Keratinocyte (primary cell): ENCODE data around the gene PSMD7.

Experiments used
- CTCF ChIP-seq, 3 experiments: IDR thresholded peaks in 1 of 3; conservative IDR thresholded peaks in 1 of 3; optimal IDR thresholded peaks in 1 of 3; 2 replicates in 2 of 3; 3 replicates in 1 of 3; pipeline versions ENCODE3 to v1.5.1; 2011; ENCODE audit warnings: low read length in 3 of 3, mild to moderate bottlenecking in 3 of 3, moderate library complexity in 2 of 3, control low read depth in 1 of 3, inconsistent platforms in 1 of 3; ENCODE audit not compliant: insufficient read depth in 2 of 3; ENCODE audit errors: extremely low read depth in 1 of 3
- EZH2 ChIP-seq: IDR thresholded peaks from one replicate; pipeline ENCODE4 v1.6.1; 2012; ENCODE audit warnings: inconsistent platforms, mild to moderate bottlenecking, low read length, moderate library complexity

DNA sequence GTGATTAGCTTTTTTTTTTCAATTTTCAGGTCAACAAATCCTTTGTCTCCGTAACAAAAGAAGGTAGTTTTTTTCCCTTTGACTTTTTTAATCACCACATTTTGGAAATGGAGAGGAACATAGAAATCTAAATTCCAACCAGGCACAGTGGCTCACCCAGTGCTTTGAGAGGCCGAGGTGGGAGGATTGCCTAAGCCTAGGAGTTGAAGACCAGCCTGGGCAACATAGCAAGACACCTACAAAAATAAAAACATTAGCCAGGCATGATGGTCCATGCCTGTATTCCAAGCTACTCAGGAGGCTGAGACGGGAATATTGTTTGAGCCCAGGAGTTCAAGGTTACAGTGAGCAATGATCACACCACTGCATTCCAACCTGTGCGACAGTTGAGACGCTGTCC lies 5.7 kb downstream of the PSMD7 start:
- TF ChIP-seq CTCF (optimal IDR thresholded peaks at IDR 0.05 in 1 of 3, IDR thresholded peaks at IDR 0.05 in 1 of 3, conservative IDR thresholded peaks at IDR 0.05 in 1 of 3; ENCODE audit: extremely low read depth in 1 of 3, insufficient read depth in 2 of 3, low read length in 3 of 3) (no peak), EZH2 (no peak)
